K562 (cell line): ENCODE measurements around the gene DDX23. TPM values are rescaled to one million over a fixed set of nuclear protein-coding genes. Genes with fewer than 3 reads are reported as not detected.
A peak's percentile ranks its signal among the peaks of the same experiment; 100 is the strongest.

Experiments used
- CHD7 ChIP-seq: fragments of 200-600 bp; sonication (generic); IDR thresholded peaks from one replicate; pipeline ENCODE4 v1.6.1; 2012; ENCODE audit warnings: mild to moderate bottlenecking, low read depth, low read length, inconsistent platforms
- NR2C1 ChIP-seq, 2 experiments: fragments of 450-650 bp; IDR thresholded peaks; 2 replicates each; pipeline ENCODE4 v1.6.1; 2017; ENCODE audit warnings: mild to moderate bottlenecking in 2 of 2, antibody characterized with exemption in 1 of 2, inconsistent platforms in 1 of 2, missing compliant biosample characterization in 1 of 2, missing genetic modification characterization in 1 of 2
- RBM15 ChIP-seq: fragments of 200-400 bp; formaldehyde crosslinking; IDR thresholded peaks from 2 replicates; pipeline ENCODE4 v1.6.1; 2018; ENCODE audit warnings: mild to moderate bottlenecking, low read length, moderate library complexity; ENCODE audit not compliant: insufficient read depth
- RFX1 ChIP-seq: fragments of 450-650 bp; IDR thresholded peaks from 2 replicates; pipeline ENCODE4 v1.6.1; 2016; ENCODE audit warnings: mild to moderate bottlenecking, moderate library complexity
- SAFB ChIP-seq: fragments of 200-400 bp; formaldehyde crosslinking; IDR thresholded peaks from 2 replicates; pipeline ENCODE4 v1.6.1; 2017; ENCODE audit warnings: low read depth, low read length, borderline replicate concordance
- SMARCB1 ChIP-seq: IDR thresholded peaks from 2 replicates; pipeline ENCODE4 v1.6.1; 2011; ENCODE audit warnings: improper control_type of control experiment, low read depth; ENCODE audit not compliant: insufficient read length
- polyA plus RNA-seq, 8 experiments: library from polyadenylated mRNA; depleted of rRNA in 4 of 8; stranded (reverse) in 5 of 8; unstranded in 3 of 8; fragments of >200 nt; fragmentation: Nextera tagmentation in 2 of 8; fragmentation: Illumina TruSeq in 1 of 8; extraction: Ambion mirVana in 2 of 8; extraction: Trizol in 1 of 8; gene quantifications; 2 replicates each; pipeline versions ENCODE4 v1.2.1 to v1.2.3, GENCODE V29; 2011 to 2014; ENCODE audit warnings: inconsistent platforms in 1 of 8, missing spikeins in 1 of 8
- total RNA-seq, 7 experiments: library from RNA; depleted of rRNA in 6 of 7; stranded (reverse); fragments of >200 nt in 6 of 7; fragmentation: Illumina TruSeq in 2 of 7; extraction: Trizol in 2 of 7; gene quantifications; 2 replicates each; pipeline versions ENCODE4 v1.2.1 to v1.2.3, GENCODE V29; 2011 to 2021; ENCODE audit warnings: low replicate concordance in 1 of 7

DDX23 gene
- total and polyA plus RNA-seq, 9 of the 15 experiments (the other 6 are each of a cell fraction or from before 2014, with no cell fraction given): 32.4 to 138 (median 104) TPM

GRCh38 chr12:48816143-48816854 lies 35.7 kb downstream of the DDX23 start (continued):
- TF ChIP-seq CHD7 (no peak), NR2C1 (IDR thresholded peaks at IDR 0.05) (no peak), NR2C1 (tag; IDR thresholded peaks at IDR 0.05) (no peak), RFX1 (peak; percentile 75; the same call in 1 of the 2 replicates), RBM15 (no peak), SMARCB1 (no peak), SAFB (no peak)
